GM21723 (cell line): ENCODE data around the gene IL1RN.

Experiments
- ATAC-seq: cut with Tn5 transposase; IDR thresholded peaks from one replicate; pipeline ENCODE4 v1.9.1; 2021; ENCODE audit warnings: mild to moderate bottlenecking, moderate library complexity; ENCODE audit not compliant: unreplicated experiment

The IL1RN gene

GRCh38 chr2:113102133-113102532 lies 25.3 kb upstream of the IL1RN start:
- ATAC-seq, result no peak

- no peak for ATAC-seq
Observed at GRCh38 chr2:113103277-113103676, 24.1 kb upstream of the IL1RN start.

- no peak for ATAC-seq
Observed at GRCh38 chr2:113104054-113104611, 23.3 kb upstream of the IL1RN start.

GRCh38 chr2:113105047-113105785 lies 22.2 kb upstream of the IL1RN start:
- ATAC-seq, result no peak

- no peak for ATAC-seq
Observed at GRCh38 chr2:113111121-113111520, 16.3 kb upstream of the IL1RN start.

GRCh38 chr2:113111823-113112287 lies 15.5 kb upstream of the IL1RN start:
- ATAC-seq, result no peak

GRCh38 chr2:113112441-113112840 lies 15.0 kb upstream of the IL1RN start:
- no peak for ATAC-seq

GRCh38 chr2:113112871-113113270 lies 14.5 kb upstream of the IL1RN start:
- ATAC-seq, result no peak

GRCh38 chr2:113113807-113114206 lies 13.6 kb upstream of the IL1RN start:
- no peak for ATAC-seq

- ATAC-seq, result no peak
Observed at GRCh38 chr2:113114224-113114945, 13.0 kb upstream of the IL1RN start.

GRCh38 chr2:113114996-113115395 lies 12.4 kb upstream of the IL1RN start:
- no peak for ATAC-seq

GRCh38 chr2:113116100-113116958 lies 11.1 kb upstream of the IL1RN start:
- no peak for ATAC-seq

GRCh38 chr2:113117541-113118262 lies 9.7 kb upstream of the IL1RN start:
- no peak for ATAC-seq

GRCh38 chr2:113118263-113118657 lies 9.1 kb upstream of the IL1RN start:
- no peak for ATAC-seq

GRCh38 chr2:113119111-113119510 lies 8.3 kb upstream of the IL1RN start:
- ATAC-seq, result no peak

GRCh38 chr2:113120861-113121260 lies 6.5 kb upstream of the IL1RN start:
- ATAC-seq, result no peak

GRCh38 chr2:113122364-113122763 lies 5.0 kb upstream of the IL1RN start:
- no peak for ATAC-seq

GRCh38 chr2:113123726-113124125 lies 3.7 kb upstream of the IL1RN start:
- no peak for ATAC-seq

GRCh38 chr2:113124181-113124961 lies 3.0 kb upstream of the IL1RN start:
- no peak for ATAC-seq
